B cell (primary cell): ENCODE data around the gene NAT14. TPM values are rescaled to one million over a fixed set of nuclear protein-coding genes. Genes with fewer than 3 reads are reported as not detected.

Experiments
- ATAC-seq: fragments of 200-7000 bp; cut with Tn5 transposase; one replicate; pipeline ENCODE4 v1.10.0; 2021; ENCODE audit warnings: low read depth, mild to moderate bottlenecking, moderate number of reproducible peaks, moderate library complexity
- CTCF ChIA-PET: fragments of 350-600 bp; sonication (Branson Sonifier 250); formaldehyde crosslinking; loops from one replicate; lab custom pipeline; 2021; ENCODE audit warnings: antibody characterized with exemption, inconsistent platforms; lab: Charles Lee
- POLR2A ChIA-PET: fragments of 350-600 bp; sonication (Branson Sonifier 250); formaldehyde crosslinking; loops from one replicate; lab custom pipeline; 2021; ENCODE audit warnings: antibody characterized with exemption; lab: Charles Lee
- DNase-seq: peaks from one replicate; pipeline ENCODE4 v3.0.0; 2013
- H2AFZ ChIP-seq: 2 replicates; pipeline ENCODE4 v1.6.1; 2012; ENCODE audit warnings: mild to moderate bottlenecking, low read depth, low read length; ENCODE audit not compliant: insufficient read depth, poor library complexity, severe bottlenecking
- H3K27ac ChIP-seq, 2 donors: 1 replicate in 1 of 2; 2 replicates in 1 of 2; pipeline ENCODE4 v1.5.1; 2012 to 2013; ENCODE audit warnings: low read length in 2 of 2, mild to moderate bottlenecking in 2 of 2, moderate library complexity in 1 of 2
- H3K27me3 ChIP-seq, 4 experiments: fragments of 200-600 bp in 1 of 4; sonication (generic) in 1 of 4; replicated peaks in 1 of 4; 1 replicate in 2 of 4; 2 replicates in 2 of 4; pipeline versions ENCODE4 v1.6.1 to v1.7.0; 2013 to 2016; ENCODE audit warnings: low read length in 3 of 4, mild to moderate bottlenecking in 2 of 4, mixed read lengths in 1 of 4, moderate library complexity in 1 of 4; ENCODE audit not compliant: insufficient read depth in 4 of 4, control insufficient read depth in 3 of 4; ENCODE audit errors: control extremely low read depth in 1 of 4
- H3K36me3 ChIP-seq, 2 experiments: replicated peaks in 1 of 2; 1 replicate in 1 of 2; 2 replicates in 1 of 2; pipeline versions ENCODE4 v1.6.1 to v1.7.1; 2013; ENCODE audit warnings: low read length in 1 of 2; ENCODE audit not compliant: insufficient read depth in 2 of 2, control insufficient read depth in 1 of 2; ENCODE audit errors: control extremely low read depth in 1 of 2, extremely low read depth in 1 of 2
- H3K4me1 ChIP-seq, 2 donors: fragments of 200-600 bp in 1 of 2; sonication (generic) in 1 of 2; 1 replicate in 1 of 2; 2 replicates in 1 of 2; pipeline versions ENCODE4 v1.5.1 to v1.6.1; 2013 to 2017; ENCODE audit warnings: low read length in 2 of 2; ENCODE audit not compliant: control insufficient read depth in 2 of 2, insufficient read depth in 2 of 2
- H3K4me2 ChIP-seq: replicated peaks from 2 replicates; pipeline ENCODE3; 2012; ENCODE audit warnings: mild to moderate bottlenecking, low read depth, low read length; ENCODE audit not compliant: poor library complexity, severe bottlenecking
- H3K4me3 ChIP-seq, 5 experiments: fragments of 200-600 bp in 1 of 5; sonication (generic) in 1 of 5; 1 replicate in 3 of 5; 2 replicates in 2 of 5; pipeline versions ENCODE4 v1.5.1 to v1.7.0; 2011 to 2016; ENCODE audit warnings: low read length in 4 of 5, mild to moderate bottlenecking in 4 of 5, low read depth in 2 of 5, control low read depth in 1 of 5, moderate library complexity in 1 of 5; ENCODE audit not compliant: insufficient read depth in 1 of 5; ENCODE audit errors: control extremely low read depth in 1 of 5, extremely low read depth in 1 of 5
- H3K79me2 ChIP-seq: fragments of 200-600 bp; sonication (generic); one replicate; pipeline ENCODE4 v1.6.0; 2016; ENCODE audit warnings: low read length; ENCODE audit not compliant: control insufficient read depth, insufficient read depth
- H3K9ac ChIP-seq: fragments of 200-600 bp; sonication (generic); 2 replicates; pipeline ENCODE4 v1.6.1; 2017; ENCODE audit warnings: mild to moderate bottlenecking, low read length, moderate library complexity
- H3K9me3 ChIP-seq, 3 donors: one replicate each; pipeline versions ENCODE4 v1.6.1 to v1.7.1; 2013; ENCODE audit warnings: low read length in 2 of 3; ENCODE audit not compliant: control insufficient read depth in 2 of 3, insufficient read depth in 1 of 3; ENCODE audit errors: control extremely low read depth in 1 of 3
- H4K20me1 ChIP-seq: 2 replicates; pipeline ENCODE4 v1.6.0; 2012; ENCODE audit warnings: mild to moderate bottlenecking, low read length; ENCODE audit not compliant: insufficient read depth, control insufficient read depth, poor library complexity, severe bottlenecking
- H3K27ac Mint-ChIP-seq: one replicate; pipeline ENCODE4 v1.8.0; 2021; ENCODE audit warnings: mixed read lengths
- H3K27me3 Mint-ChIP-seq: one replicate; pipeline ENCODE4 v1.8.0; 2021; ENCODE audit warnings: mixed read lengths
- H3K4me1 Mint-ChIP-seq: one replicate; pipeline ENCODE4 v1.8.0; 2021; ENCODE audit warnings: mixed read lengths
- H3K4me3 Mint-ChIP-seq: one replicate; pipeline ENCODE4 v1.8.0; 2021; ENCODE audit warnings: mixed read lengths
- H3K9me3 Mint-ChIP-seq: one replicate; pipeline ENCODE4 v1.8.0; 2022; ENCODE audit warnings: mixed read lengths; ENCODE audit not compliant: insufficient read depth
- CTCF ChIP-seq: fragments of 200-600 bp; IDR thresholded peaks from one replicate; pipeline ENCODE4 v1.8.0; 2022; ENCODE audit warnings: antibody characterized with exemption, mild to moderate bottlenecking
- EZH2 ChIP-seq: IDR thresholded peaks from 2 replicates; pipeline ENCODE4 v1.6.1; 2012; ENCODE audit warnings: borderline replicate concordance, low read depth, mild to moderate bottlenecking, moderate library complexity, low read length; ENCODE audit not compliant: insufficient read depth, poor library complexity, severe bottlenecking
- WGBS: methylation state at CpG from one replicate; pipeline ENCODE4 v1.1.5; 2013; ENCODE audit warnings: missing lambda C conversion rate; ENCODE audit not compliant: insufficient coverage; 5-methylcytosine and 5-hydroxymethylcytosine counted together
- intact Hi-C: fragments of 100-400 bp; cut with micrococcal nuclease; formaldehyde crosslinking; loops from one replicate; pipeline ENCODE4 v1.10.0; 2022
- polyA plus RNA-seq: library from polyadenylated mRNA; depleted of rRNA; stranded (reverse); fragments of >200 nt; gene quantifications from 2 replicates; pipeline ENCODE4 v1.2.3, GENCODE V29; 2012
- total RNA-seq, 2 donors: library from RNA; stranded (reverse); fragments of 120-200 nt in 1 of 2; gene quantifications; 1 replicate in 1 of 2; 2 replicates in 1 of 2; pipeline versions ENCODE4 v1.2.3 to v1.2.4, GENCODE V29; 2013 to 2022

NAT14 gene
- total and polyA plus RNA-seq, 2 donors (not counting 1 experiment from before 2014, with no cell fraction given), result 10.7 to 15.1 TPM

GRCh38 chr19:55526216-55527196, 41.5 kb downstream of the NAT14 start:
- H3K27me3 Mint-ChIP-seq, result peaks cover 10% of the 10 kb centered on the region
- H3K4me3 Mint-ChIP-seq, result no peak overlapping the region
- no peak for ATAC-seq
- CTCF ChIA-PET, result no interaction called here
- H3K27me3 ChIP-seq, result no peaks in the 10 kb centered on the region
- intact Hi-C loops, result no loop called here
- no peak overlapping the region for H3K4me3 ChIP-seq
- no peak for TF ChIP-seq EZH2
- TF ChIP-seq CTCF, result no peak
- H3K4me1 Mint-ChIP-seq, result no peaks in the 10 kb centered on the region
- no peaks in the 10 kb centered on the region for H3K36me3 ChIP-seq
- no peaks in the 10 kb centered on the region for H3K4me1 ChIP-seq
- H3K27ac ChIP-seq, result no peak overlapping the region
- no peaks in the 10 kb centered on the region for H3K9me3 Mint-ChIP-seq
- POLR2A ChIA-PET, result no interaction called here
- H3K9ac ChIP-seq, result no peak overlapping the region
- no peaks in the 10 kb centered on the region for H4K20me1 ChIP-seq
- WGBS, result 47% methylated on average over 32 of the region's 35 CpGs
- H3K9me3 ChIP-seq, result peaks cover 0 to 4% (median 0%) of the 10 kb centered on the region in 3 donors
- no peak overlapping the region for H3K27ac Mint-ChIP-seq
- no peak overlapping the region for H3K4me2 ChIP-seq
- no peak overlapping the region for H2AFZ ChIP-seq
- DNase-seq, result no peak
- no peaks in the 10 kb centered on the region for H3K79me2 ChIP-seq
